Activated CD4-positive, alpha-beta T cell treated with anti-CD3 and anti-CD28 coated beads, Interleukin-2, amount 10 ng/mL, durations not matched to agents 24 days and 14 days (primary cell): ENCODE data around the gene PMEL. TPM values are rescaled to one million over a fixed set of nuclear protein-coding genes. Genes with fewer than 3 reads are reported as not detected.
"Not testable (repeated sequence)": the region's sequence is repeated elsewhere in the genome, so short reads cannot be mapped to it uniquely, and the experiment has no call there.

Source experiments
- DNase-seq: peaks from one replicate; pipeline ENCODE4 v3.0.0; 2022
- H3K27ac Mint-ChIP-seq: one replicate; pipeline ENCODE4 v1.8.0; 2022; ENCODE audit warnings: mild to moderate bottlenecking, mixed read lengths
- H3K27me3 Mint-ChIP-seq: one replicate; pipeline ENCODE4 v1.8.0; 2022; ENCODE audit warnings: mixed read lengths
- H3K36me3 Mint-ChIP-seq: one replicate; pipeline ENCODE4 v1.8.0; 2022; ENCODE audit warnings: low read depth, mild to moderate bottlenecking, mixed read lengths
- H3K4me1 Mint-ChIP-seq: one replicate; pipeline ENCODE4 v1.8.0; 2021; ENCODE audit warnings: mixed read lengths
- H3K4me3 Mint-ChIP-seq: one replicate; pipeline ENCODE4 v1.8.0; 2022; ENCODE audit warnings: mild to moderate bottlenecking, moderate library complexity, mixed read lengths
- H3K9me3 Mint-ChIP-seq: one replicate; pipeline ENCODE4 v1.8.0; 2021; ENCODE audit warnings: mixed read lengths
- intact Hi-C: fragments of 100-400 bp; cut with micrococcal nuclease; formaldehyde crosslinking; loops from one replicate; pipeline ENCODE4 v1.15.1; 2023
- total RNA-seq: library from RNA; stranded (reverse); gene quantifications from 2 replicates; pipeline ENCODE4 v1.2.3, GENCODE V29; 2022

Gene PMEL
- total RNA-seq, 1 donor from 2014 or later = not detected

GRCh38 chr12:55929306-55929791 lies 36.5 kb downstream of the PMEL start:
- Mint-ChIP-seq H3K9me3 (no peaks in the 10 kb centered on the region), H3K36me3 (peaks cover 46% of the 10 kb centered on the region), H3K4me1 (peaks cover 44% of the 10 kb centered on the region), H3K27me3 (peaks cover 2% of the 10 kb centered on the region), H3K4me3 (peak overlapping the region; percentile 99), H3K27ac (peak overlapping the region; percentile 98)
- intact Hi-C loops = loop anchor here (1.0 to 10.0 kb wide), 5 partner anchors 44 to 945 kb away; partner anchors contain the start of genes BAZ2A, CD63, RPL41 and TESPA1
- peak; percentile 96 for DNase-seq

- intact Hi-C loops = loop anchor here (1.0 to 10.0 kb wide), 9 partner anchors 38 to 943 kb away; partner anchors contain the start of genes BAZ2A, BLOC1S1, CDK2 and DNAJC14
- H3K27ac Mint-ChIP-seq = peak within 1 kb of the TSS; percentile 98
- peak; percentile 90 for DNase-seq
Measured at GRCh38 chr12:55927588-55928502, 38.0 kb downstream of the PMEL start, which contains the start of gene PYM1. TSS of gene PYM1 (minus strand) at chr12:55927894. CDS start at chr12:55927761, 133 bp downstream.

GRCh38 chr12:55926738-55927587 lies 38.9 kb downstream of the PMEL start:
- intact Hi-C loops = loop anchor here (1.0 to 10.0 kb wide), 9 partner anchors 28 to 942 kb away; partner anchors contain the start of genes BLOC1S1, CDK2, DNAJC14 and PA2G4
- DNase-seq = peak; percentile 96
- peaks cover 43% of the 10 kb centered on the region for H3K36me3 Mint-ChIP-seq
- peaks cover 2% of the 10 kb centered on the region for H3K27me3 Mint-ChIP-seq
- H3K9me3 Mint-ChIP-seq = no peaks in the 10 kb centered on the region
- H3K4me3 Mint-ChIP-seq = peak overlapping the region; percentile 99
- H3K27ac Mint-ChIP-seq = peak overlapping the region; percentile 98
- H3K4me1 Mint-ChIP-seq = peaks cover 40% of the 10 kb centered on the region

More at GRCh38 chr12:55927588-55928502, 38.0 kb downstream of the PMEL start, which contains the start of gene PYM1:
- Mint-ChIP-seq H3K9me3 (no peaks in the 10 kb centered on the region), H3K36me3 (peaks cover 41% of the 10 kb centered on the region), H3K27me3 (peaks cover 2% of the 10 kb centered on the region), H3K4me3 (peak within 1 kb of the TSS; percentile 99), H3K4me1 (peaks cover 37% of the 10 kb centered on the region)

GRCh38 chr12:55925870-55926737 lies 39.7 kb downstream of the PMEL start:
- no peaks in the 10 kb centered on the region for H3K9me3 Mint-ChIP-seq
- intact Hi-C loops = loop anchor here (1.0 to 10.0 kb wide), 3 partner anchors 27 to 941 kb away; partner anchors contain the start of gene TESPA1

GRCh38 chr12:55925371-55925770 lies 40.5 kb downstream of the PMEL start:
- H3K4me3 Mint-ChIP-seq = peak overlapping the region; percentile 99
- peaks cover 2% of the 10 kb centered on the region for H3K27me3 Mint-ChIP-seq
- intact Hi-C loops = loop anchor here (10.0 kb wide), 1 partner anchor 941 kb away; the partner anchor contains the start of gene TESPA1
- H3K27ac Mint-ChIP-seq = peak overlapping the region; percentile 98
- no peaks in the 10 kb centered on the region for H3K9me3 Mint-ChIP-seq
- no peak for DNase-seq
- H3K36me3 Mint-ChIP-seq = peaks cover 42% of the 10 kb centered on the region
- peaks cover 45% of the 10 kb centered on the region for H3K4me1 Mint-ChIP-seq

More at GRCh38 chr12:55925870-55926737, 39.7 kb downstream of the PMEL start:
- H3K4me1 Mint-ChIP-seq = peaks cover 46% of the 10 kb centered on the region
- H3K27ac Mint-ChIP-seq = peak overlapping the region; percentile 98
- peaks cover 2% of the 10 kb centered on the region for H3K27me3 Mint-ChIP-seq
- peak; percentile 70 for DNase-seq
- peaks cover 42% of the 10 kb centered on the region for H3K36me3 Mint-ChIP-seq
- H3K4me3 Mint-ChIP-seq = peak overlapping the region; percentile 99

GRCh38 chr12:55923648-55924047 lies 42.2 kb downstream of the PMEL start:
- not testable (repeated sequence) for H3K9me3 Mint-ChIP-seq, DNase-seq, H3K27ac Mint-ChIP-seq, H3K27me3 Mint-ChIP-seq, H3K4me3 Mint-ChIP-seq
- intact Hi-C loops = loop anchor here (10.0 kb wide), 1 partner anchor 939 kb away; the partner anchor contains the start of gene TESPA1
- Mint-ChIP-seq H3K36me3 (peaks cover 39% of the 10 kb centered on the region), H3K4me1 (peaks cover 33% of the 10 kb centered on the region)

- intact Hi-C loops = loop anchor here (10.0 kb wide), 1 partner anchor 937 kb away; the partner anchor contains the start of gene TESPA1
- Mint-ChIP-seq H3K9me3 (no peaks in the 10 kb centered on the region), H3K27me3 (peaks cover 2% of the 10 kb centered on the region), H3K36me3 (peaks cover 39% of the 10 kb centered on the region), H3K4me1 (peaks cover 33% of the 10 kb centered on the region), H3K4me3 (no peak overlapping the region), H3K27ac (peak overlapping the region; percentile 37)
- no peak for DNase-seq
Measured at GRCh38 chr12:55922126-55922525, 43.7 kb downstream of the PMEL start.

GRCh38 chr12:55919032-55919431 lies 46.8 kb downstream of the PMEL start:
- DNase-seq, H3K27ac Mint-ChIP-seq, H3K27me3 Mint-ChIP-seq, intact Hi-C loops, H3K9me3 Mint-ChIP-seq, H3K4me3 Mint-ChIP-seq: not testable (repeated sequence)
- Mint-ChIP-seq H3K4me1 (peaks cover 31% of the 10 kb centered on the region), H3K36me3 (peaks cover 31% of the 10 kb centered on the region)

- no peaks in the 10 kb centered on the region for H3K9me3 Mint-ChIP-seq
- DNase-seq = no peak
- intact Hi-C loops = no loop called here
- H3K27ac Mint-ChIP-seq = peak overlapping the region; percentile 6
- peak overlapping the region; percentile 0 for H3K4me3 Mint-ChIP-seq
- peaks cover 19% of the 10 kb centered on the region for H3K4me1 Mint-ChIP-seq
- H3K36me3 Mint-ChIP-seq = peaks cover 27% of the 10 kb centered on the region
- H3K27me3 Mint-ChIP-seq = no peaks in the 10 kb centered on the region
Measured at GRCh38 chr12:55915482-55915859, 50.4 kb downstream of the PMEL start.

- H3K4me3 Mint-ChIP-seq = no peak overlapping the region
- no peak for DNase-seq
- H3K9me3 Mint-ChIP-seq = no peaks in the 10 kb centered on the region
- H3K4me1 Mint-ChIP-seq = peaks cover 23% of the 10 kb centered on the region
- no peak overlapping the region for H3K27ac Mint-ChIP-seq
- no peaks in the 10 kb centered on the region for H3K27me3 Mint-ChIP-seq
- intact Hi-C loops = no loop called here
- peaks cover 27% of the 10 kb centered on the region for H3K36me3 Mint-ChIP-seq
Measured at GRCh38 chr12:55912908-55913307, 52.9 kb downstream of the PMEL start.

- peaks cover 13% of the 10 kb centered on the region for H3K4me1 Mint-ChIP-seq
- no peak overlapping the region for H3K4me3 Mint-ChIP-seq
- no peak for DNase-seq
Measured at GRCh38 chr12:55909513-55909884, 56.3 kb downstream of the PMEL start.

GRCh38 chr12:55908726-55909512 lies 56.9 kb downstream of the PMEL start:
- DNase-seq = no peak
- Mint-ChIP-seq H3K27me3 (no peaks in the 10 kb centered on the region), H3K9me3 (no peaks in the 10 kb centered on the region), H3K4me1 (peaks cover 8% of the 10 kb centered on the region), H3K4me3 (no peak overlapping the region), H3K27ac (peak overlapping the region; percentile 1), H3K36me3 (peaks cover 13% of the 10 kb centered on the region)
- intact Hi-C loops = no loop called here

More at GRCh38 chr12:55909513-55909884, 56.3 kb downstream of the PMEL start:
- Mint-ChIP-seq H3K27me3 (no peaks in the 10 kb centered on the region), H3K9me3 (no peaks in the 10 kb centered on the region), H3K27ac (no peak overlapping the region), H3K36me3 (peaks cover 18% of the 10 kb centered on the region)
- intact Hi-C loops = no loop called here
